ENCODE data around the gene VPS37B.

- no peak for TF ChIP-seq GATA3 (IDR thresholded peaks at IDR 0.05; ENCODE audit: low read depth, low read length)
- TF ChIP-seq GATA2 (IDR thresholded peaks at IDR 0.05; ENCODE audit: low read depth, low read length): no peak
These were observed 30.4 kb downstream of the VPS37B start for GRCh38 chr12:122865268-122866231.
